ENCODE results near the gene PXK.

Gene PXK

GRCh38 chr3:58404396-58404795 is 71.7 kb downstream of the PXK start:
- Histone ChIP-seq H3K4me1 (ENCODE audit: low read depth, poor library complexity, severe bottlenecking) (no peaks in the 10 kb centered on the region), H3K4me2 (no peak overlapping the region), H3K27ac (no peak overlapping the region), H2AFZ (ENCODE audit: low read depth) (no peak overlapping the region), H3K36me3 (ENCODE audit: insufficient read depth) (no peaks in the 10 kb centered on the region), H3K9ac (no peak overlapping the region), H3K4me3 (IDR thresholded peaks at IDR 0.05; ENCODE audit: insufficient read depth, low read depth, low read length) (no peak overlapping the region), H3K79me2 (ENCODE audit: insufficient read depth, low read depth) (no peaks in the 10 kb centered on the region), H3K27me3 (ENCODE audit: insufficient read depth, low read depth) (no peaks in the 10 kb centered on the region), H4K20me1 (ENCODE audit: insufficient read depth) (no peaks in the 10 kb centered on the region)
- TF ChIP-seq CTCF (conservative IDR thresholded peaks at IDR 0.05; ENCODE audit: low read depth, low read length) = no peak

DNA sequence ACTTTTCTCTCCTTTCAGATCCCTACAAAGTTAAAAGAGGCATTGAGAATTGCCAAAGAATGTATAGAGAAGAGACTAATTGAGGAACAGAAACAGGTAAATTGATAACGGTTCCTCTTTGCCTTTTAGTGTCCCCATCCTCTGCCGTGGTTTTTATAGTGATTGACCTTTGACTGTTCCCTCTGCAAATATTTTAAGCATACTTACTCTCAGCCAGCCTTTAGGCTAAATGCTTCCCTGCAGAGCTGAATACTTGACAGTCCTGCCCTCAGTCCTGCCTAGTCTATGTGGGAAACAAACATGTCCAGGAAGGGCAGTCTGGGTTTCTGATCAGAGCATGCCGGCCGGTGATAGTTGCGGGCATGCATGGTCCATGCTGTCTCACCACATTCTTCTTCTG is 76.2 kb downstream of the PXK start:
- H3K79me2 ChIP-seq (ENCODE audit: insufficient read depth, low read depth) = no peaks in the 10 kb centered on the region
- no peak overlapping the region for H3K4me3 ChIP-seq (IDR thresholded peaks at IDR 0.05; ENCODE audit: insufficient read depth, low read depth, low read length)
- no peak overlapping the region for H3K27ac ChIP-seq
- no peaks in the 10 kb centered on the region for H3K36me3 ChIP-seq (ENCODE audit: insufficient read depth)
- no peak overlapping the region for H3K4me2 ChIP-seq
- H3K4me1 ChIP-seq (ENCODE audit: low read depth, poor library complexity, severe bottlenecking) = no peaks in the 10 kb centered on the region
- no peaks in the 10 kb centered on the region for H4K20me1 ChIP-seq (ENCODE audit: insufficient read depth)
- no peaks in the 10 kb centered on the region for H3K27me3 ChIP-seq (ENCODE audit: insufficient read depth, low read depth)
- TF ChIP-seq CTCF (conservative IDR thresholded peaks at IDR 0.05; ENCODE audit: low read depth, low read length) = no peak
- no peak overlapping the region for H2AFZ ChIP-seq (ENCODE audit: low read depth)
- H3K9ac ChIP-seq = no peak overlapping the region

- TF ChIP-seq CTCF (conservative IDR thresholded peaks at IDR 0.05; ENCODE audit: low read depth, low read length) = no peak
- H4K20me1 ChIP-seq (ENCODE audit: insufficient read depth) = no peaks in the 10 kb centered on the region
- no peak overlapping the region for H3K27ac ChIP-seq
- no peak overlapping the region for H2AFZ ChIP-seq (ENCODE audit: low read depth)
- no peaks in the 10 kb centered on the region for H3K79me2 ChIP-seq (ENCODE audit: insufficient read depth, low read depth)
- H3K4me1 ChIP-seq (ENCODE audit: low read depth, poor library complexity, severe bottlenecking) = no peaks in the 10 kb centered on the region
- H3K36me3 ChIP-seq (ENCODE audit: insufficient read depth) = no peaks in the 10 kb centered on the region
- H3K4me2 ChIP-seq = no peak overlapping the region
- H3K4me3 ChIP-seq (IDR thresholded peaks at IDR 0.05; ENCODE audit: insufficient read depth, low read depth, low read length) = no peak overlapping the region
- no peaks in the 10 kb centered on the region for H3K27me3 ChIP-seq (ENCODE audit: insufficient read depth, low read depth)
- H3K9ac ChIP-seq = no peak overlapping the region
These were observed 77.0 kb downstream of the PXK start for GRCh38 chr3:58409663-58410062.

DNA sequence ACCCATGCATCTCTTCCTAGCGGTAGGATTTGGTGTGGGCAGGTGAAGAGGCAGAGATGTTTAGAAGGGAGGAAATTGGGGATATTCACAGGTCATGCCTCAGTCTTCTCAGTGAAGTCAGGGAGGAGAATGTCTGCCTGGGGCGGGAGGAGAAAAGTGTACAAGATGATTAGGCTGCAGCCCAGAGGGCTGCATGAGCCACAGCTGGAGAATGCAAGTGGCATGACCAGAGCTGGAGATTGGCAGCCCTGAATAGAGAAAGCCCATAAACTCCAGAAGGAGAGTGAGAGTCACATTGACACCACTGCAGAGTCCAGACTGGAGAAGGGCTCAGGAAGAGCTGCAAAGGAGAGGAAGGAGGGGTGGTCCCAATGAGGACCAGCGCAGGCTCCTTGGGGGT is 78.3 kb downstream of the PXK start:
- H3K36me3 ChIP-seq (ENCODE audit: insufficient read depth) = no peaks in the 10 kb centered on the region
- no peak overlapping the region for H3K4me3 ChIP-seq (IDR thresholded peaks at IDR 0.05; ENCODE audit: insufficient read depth, low read depth, low read length)
- H3K4me2 ChIP-seq = no peak overlapping the region
- no peak overlapping the region for H2AFZ ChIP-seq (ENCODE audit: low read depth)
- H3K4me1 ChIP-seq (ENCODE audit: low read depth, poor library complexity, severe bottlenecking) = no peaks in the 10 kb centered on the region
- no peaks in the 10 kb centered on the region for H3K79me2 ChIP-seq (ENCODE audit: insufficient read depth, low read depth)
- no peak for TF ChIP-seq CTCF (conservative IDR thresholded peaks at IDR 0.05; ENCODE audit: low read depth, low read length)
- H3K27ac ChIP-seq = no peak overlapping the region
- H3K27me3 ChIP-seq (ENCODE audit: insufficient read depth, low read depth) = no peaks in the 10 kb centered on the region
- H3K9ac ChIP-seq = no peak overlapping the region
- H4K20me1 ChIP-seq (ENCODE audit: insufficient read depth) = no peaks in the 10 kb centered on the region

All from KMS-11 (cell line).